Stimulated activated naive CD4-positive, alpha-beta T cell treated with Interleukin-2 at 50 U/mL for 16 hours (primary cell): Measurements from ENCODE around the gene WDR82.

ENCODE experiments used
- DNase-seq: peaks from one replicate; lab custom pipeline; 2025; lab: John Stamatoyannopoulos, UW

WDR82 gene

GRCh38 chr3:52278510-52279069, at the start of gene WDR82:
TSS of gene WDR82 (minus strand) at chr3:52278649. CDS start at chr3:52278361, 288 bp downstream.
- peak; percentile 96 for DNase-seq

DNA sequence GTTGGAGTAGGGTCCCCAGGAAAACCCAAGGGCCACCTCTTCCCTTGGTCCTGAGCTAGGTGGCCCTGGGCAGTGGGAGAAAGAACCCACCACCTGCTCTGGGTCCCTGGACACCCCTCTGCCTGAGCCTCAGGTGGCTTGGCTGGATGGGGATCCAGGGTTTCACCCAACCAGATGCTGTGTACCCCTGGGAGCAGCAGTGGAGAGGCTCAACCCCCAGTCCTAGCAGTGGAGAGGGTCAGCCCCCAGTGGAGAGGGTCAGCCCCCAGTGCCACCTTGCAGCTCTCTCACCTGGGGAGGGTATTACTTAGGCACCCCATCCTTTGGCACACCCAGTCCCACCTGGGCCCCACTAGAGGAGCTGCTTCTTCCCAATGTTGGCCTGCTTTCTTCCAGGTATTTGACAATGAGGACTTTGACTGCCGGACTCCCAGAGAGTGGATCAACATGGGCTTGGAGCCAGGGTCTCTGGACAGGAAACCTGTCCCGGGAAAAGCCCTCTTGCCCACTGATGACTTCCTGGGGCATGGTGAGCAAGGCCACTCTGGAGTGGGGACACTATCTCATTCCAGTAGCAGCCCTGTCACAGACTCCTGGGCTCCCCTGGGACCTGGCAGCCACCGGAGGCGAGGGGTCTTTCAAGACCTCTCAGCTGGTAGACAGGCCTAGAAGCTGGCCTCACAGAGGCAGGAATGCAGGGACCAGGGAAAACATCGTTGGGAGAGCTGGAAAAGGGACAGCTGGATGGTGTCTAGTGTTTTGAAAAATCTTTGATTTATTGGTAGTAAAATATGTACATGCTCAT, 49.2 kb upstream of the WDR82 start:
- DNase-seq = no peak

DNA sequence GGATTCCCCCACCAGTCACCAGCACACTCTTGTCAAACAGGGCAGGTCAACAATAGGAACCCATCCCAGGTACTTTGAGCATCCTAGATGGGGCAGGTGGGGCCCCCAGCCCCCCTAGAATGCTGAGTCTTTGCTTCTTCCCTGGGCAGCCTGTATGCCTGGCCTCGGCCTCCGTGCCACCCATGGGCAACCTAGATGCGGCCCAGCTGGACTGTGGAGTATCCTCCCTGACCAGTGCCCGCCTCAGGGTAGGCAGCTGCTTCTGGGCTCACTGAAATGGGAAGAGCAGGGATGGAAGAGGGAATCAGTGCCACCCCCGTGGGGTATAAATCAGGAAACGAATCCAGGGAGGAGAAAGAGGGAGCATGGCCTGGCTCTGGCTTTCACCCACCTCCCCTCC, 48.5 kb upstream of the WDR82 start:
- DNase-seq = no peak

- no peak for DNase-seq
Measured at GRCh38 chr3:52325686-52326085, 47.2 kb upstream of the WDR82 start.

GRCh38 chr3:52324676-52325075, 46.2 kb upstream of the WDR82 start:
- no peak for DNase-seq

- no peak for DNase-seq
Measured at GRCh38 chr3:52323526-52324295, 45.3 kb upstream of the WDR82 start.

- DNase-seq = no peak
Measured at GRCh38 chr3:52322466-52322865, 44.0 kb upstream of the WDR82 start.

- DNase-seq = no peak
Measured at GRCh38 chr3:52321481-52321880, 43.0 kb upstream of the WDR82 start.

GRCh38 chr3:52319921-52320595, 41.6 kb upstream of the WDR82 start:
- DNase-seq = no peak

- DNase-seq = no peak
Measured at GRCh38 chr3:52318186-52318816, 39.9 kb upstream of the WDR82 start.

DNA sequence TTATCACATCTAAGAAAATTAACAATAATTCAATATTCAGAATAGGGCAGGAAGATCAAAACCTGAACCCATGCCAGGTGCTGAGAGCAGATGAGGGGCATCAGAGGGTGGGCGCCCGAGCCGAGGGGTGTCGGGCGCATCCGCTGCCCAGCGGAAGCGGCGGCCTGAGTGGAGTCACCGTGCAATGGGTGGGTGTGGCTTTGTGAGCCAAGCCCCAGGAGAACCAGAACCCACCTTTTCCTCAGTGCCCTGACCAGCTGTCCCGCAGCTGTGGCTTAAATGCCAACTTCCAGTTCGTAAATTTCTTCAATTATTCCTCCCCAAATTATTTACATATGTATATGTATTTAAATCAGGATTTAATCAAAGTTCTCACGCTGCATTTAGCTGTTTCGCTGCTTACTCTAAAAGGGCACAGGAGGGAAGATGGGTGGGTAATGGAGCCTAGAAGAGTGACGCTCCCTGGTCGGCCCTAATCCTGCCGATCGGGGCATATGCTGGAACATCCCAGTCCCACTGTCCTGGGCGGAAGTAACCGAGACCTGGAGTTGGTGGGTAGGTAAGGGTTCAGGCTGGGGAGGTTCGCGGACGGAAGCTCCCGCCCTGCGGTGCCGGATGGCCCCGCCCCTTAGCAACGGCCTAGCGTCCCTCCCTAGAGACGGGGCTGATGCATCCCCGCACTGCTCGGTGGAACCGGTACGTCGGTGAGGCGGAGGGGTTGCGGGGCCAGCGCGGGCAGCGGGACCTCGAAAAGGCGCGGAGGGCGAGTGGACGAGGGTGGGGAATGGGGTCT, 39.0 kb upstream of the WDR82 start:
- DNase-seq = peak; percentile 57

- DNase-seq = no peak
Measured at GRCh38 chr3:52315977-52316764, 37.7 kb upstream of the WDR82 start, which contains the start of gene DNAH1. TSS of gene DNAH1 (plus strand) at chr3:52316319. CDS start at chr3:52322443, 6,124 bp downstream.

- no peak for DNase-seq
Measured at GRCh38 chr3:52315006-52315405, 36.6 kb upstream of the WDR82 start.

GRCh38 chr3:52314489-52314888, 36.0 kb upstream of the WDR82 start:
- no peak for DNase-seq

- DNase-seq = no peak
Measured at GRCh38 chr3:52313774-52314188, 35.3 kb upstream of the WDR82 start.

- DNase-seq = no peak
Measured at GRCh38 chr3:52313188-52313773, 34.8 kb upstream of the WDR82 start.

- DNase-seq = no peak
Measured at GRCh38 chr3:52311576-52312119, 33.2 kb upstream of the WDR82 start.

DNA sequence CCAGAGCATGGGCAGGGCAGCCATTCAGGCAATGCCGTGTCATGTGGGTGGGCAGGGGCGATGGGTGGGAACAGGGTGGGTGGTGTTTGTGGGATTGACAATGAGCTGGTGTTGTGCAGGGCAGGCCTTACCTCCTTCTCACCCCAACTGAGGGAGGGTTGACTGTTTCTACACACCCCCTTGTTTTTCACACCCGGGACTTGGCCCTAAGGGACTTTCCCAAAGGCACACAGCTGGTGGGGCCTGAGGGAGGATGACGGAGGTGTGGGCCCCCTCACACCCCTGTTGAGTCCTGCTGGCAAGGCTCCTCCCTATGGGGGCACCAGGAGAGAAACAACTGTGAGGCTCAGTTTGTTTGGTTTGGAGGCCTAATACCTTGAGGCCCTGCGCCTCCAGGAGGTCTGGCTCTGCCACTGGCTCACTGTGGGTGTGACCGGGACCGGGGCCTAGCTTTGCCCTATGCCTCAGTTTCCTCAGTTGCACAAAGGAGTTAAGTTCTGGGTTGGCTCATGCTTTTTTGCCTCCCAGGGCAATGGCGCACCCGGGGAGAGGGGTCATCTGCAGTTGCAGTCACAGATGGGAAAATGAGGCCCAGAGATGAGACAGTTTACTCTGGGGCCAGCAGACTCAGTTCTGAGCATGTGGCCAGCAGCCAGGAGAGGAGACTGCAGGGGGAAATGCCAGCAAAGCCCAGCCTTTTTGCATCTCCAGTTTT, 32.6 kb upstream of the WDR82 start:
- DNase-seq = peak; percentile 42

DNA sequence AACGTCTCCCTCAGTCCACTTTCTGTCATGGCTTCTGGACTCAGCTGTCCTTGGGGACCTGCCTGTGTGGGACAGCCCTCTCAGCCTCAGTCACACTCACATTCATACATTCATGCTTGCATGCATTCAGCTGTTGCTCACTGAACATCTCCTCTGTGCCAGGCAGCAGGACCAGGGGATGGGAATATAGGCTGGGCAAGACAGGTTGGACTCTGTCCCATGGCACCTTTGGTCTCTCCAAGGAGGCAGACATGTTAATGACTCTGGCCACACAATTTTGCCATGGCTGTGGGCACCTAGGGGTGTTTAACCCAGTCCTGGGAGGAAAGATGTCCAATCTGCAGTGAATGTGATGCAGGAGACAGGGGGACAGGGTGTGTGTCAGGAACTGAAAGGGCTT, 29.9 kb upstream of the WDR82 start:
- DNase-seq = no peak
